K562 (cell line): ENCODE measurements around the gene TAF5L. TPM values are rescaled to one million over a fixed set of nuclear protein-coding genes. Genes with fewer than 3 reads are reported as not detected.

Experiments used
- BCLAF1 ChIP-seq, 2 experiments: fragments of 450-650 bp in 1 of 2; IDR thresholded peaks; 2 replicates each; pipeline ENCODE4 v1.6.1; 2011 to 2017; ENCODE audit warnings: low read depth in 2 of 2, antibody characterized with exemption in 1 of 2, borderline replicate concordance in 1 of 2, low read length in 1 of 2, mild to moderate bottlenecking in 1 of 2, mixed read lengths in 1 of 2; ENCODE audit not compliant: control insufficient read depth in 1 of 2
- CC2D1A ChIP-seq: fragments of 450-650 bp; IDR thresholded peaks from 2 replicates; pipeline ENCODE4 v1.6.1; 2017; ENCODE audit warnings: mild to moderate bottlenecking
- EP400 ChIP-seq: fragments of 450-650 bp; IDR thresholded peaks from 2 replicates; pipeline ENCODE4 v1.6.1; 2017; ENCODE audit warnings: antibody characterized with exemption, mild to moderate bottlenecking, moderate library complexity
- LARP7 ChIP-seq: fragments of 450-650 bp; IDR thresholded peaks from 2 replicates; pipeline ENCODE4 v1.6.1; 2016
- LEF1 ChIP-seq: fragments of 450-650 bp; IDR thresholded peaks from 2 replicates; pipeline ENCODE4 v1.6.1; 2016; ENCODE audit warnings: mild to moderate bottlenecking
- MCM7 ChIP-seq, 2 experiments: fragments of 450-650 bp; IDR thresholded peaks; 2 replicates each; pipeline ENCODE4 v1.6.1; 2016 to 2018
- MGA ChIP-seq: fragments of 450-650 bp; IDR thresholded peaks from 2 replicates; pipeline ENCODE4 v1.6.1; 2016; ENCODE audit warnings: mild to moderate bottlenecking, moderate library complexity
- ZBTB5 ChIP-seq: fragments of 450-650 bp; IDR thresholded peaks from 2 replicates; pipeline ENCODE4 v1.6.1; 2017; ENCODE audit warnings: antibody characterized with exemption
- ZNF316 ChIP-seq: fragments of 450-650 bp; IDR thresholded peaks from 2 replicates; pipeline ENCODE4 v1.6.1; 2016
- ZNF512 ChIP-seq: IDR thresholded peaks from 2 replicates; pipeline ENCODE4 v1.6.1; 2016; ENCODE audit warnings: missing genetic modification characterization, missing compliant biosample characterization
- polyA plus RNA-seq, 8 experiments: library from polyadenylated mRNA; depleted of rRNA in 4 of 8; stranded (reverse) in 5 of 8; unstranded in 3 of 8; fragments of >200 nt; fragmentation: Nextera tagmentation in 2 of 8; fragmentation: Illumina TruSeq in 1 of 8; extraction: Ambion mirVana in 2 of 8; extraction: Trizol in 1 of 8; gene quantifications; 2 replicates each; pipeline versions ENCODE4 v1.2.1 to v1.2.3, GENCODE V29; 2011 to 2014; ENCODE audit warnings: inconsistent platforms in 1 of 8, missing spikeins in 1 of 8
- total RNA-seq, 7 experiments: library from RNA; depleted of rRNA in 6 of 7; stranded (reverse); fragments of >200 nt in 6 of 7; fragmentation: Illumina TruSeq in 2 of 7; extraction: Trizol in 2 of 7; gene quantifications; 2 replicates each; pipeline versions ENCODE4 v1.2.1 to v1.2.3, GENCODE V29; 2011 to 2021; ENCODE audit warnings: low replicate concordance in 1 of 7

TAF5L gene
- total and polyA plus RNA-seq, 9 of the 15 experiments (the other 6 are each of a cell fraction or from before 2014, with no cell fraction given) = 2.2 to 34.2 (median 23.3) TPM

GRCh38 chr1:229559336-229559801 is 66.6 kb downstream of the TAF5L start (continued):
- peak; percentile 51; the same call in 1 of the 2 replicates for TF ChIP-seq MGA
- 0 out of 2 replicates have a peak, but pooled peaks have one; percentile 14 for TF ChIP-seq ZNF316
- TF ChIP-seq BCLAF1 (IDR thresholded peaks at IDR 0.05; ENCODE audit: borderline replicate concordance in 1 of 2, control insufficient read depth in 1 of 2, low read depth in 2 of 2, low read length in 1 of 2) = peak in 1 of 2 experiments; percentile 47; a peak in 1 of 4 replicates
- peak; percentile 19; the same call in 1 of the 2 replicates for TF ChIP-seq LEF1
- peak; percentile 77 for TF ChIP-seq ZBTB5
- peak; percentile 83 for TF ChIP-seq CC2D1A
- TF ChIP-seq ZNF512 (tag) = peak; percentile 74
- TF ChIP-seq LARP7 = peak; percentile 97; the same call in 1 of the 2 replicates
- TF ChIP-seq MCM7 (IDR thresholded peaks at IDR 0.05) = 0 out of 4 replicates have a peak, but pooled peaks of 1 of the 2 experiments have one; percentile 9
- peak; percentile 45; the same call in 1 of the 2 replicates for TF ChIP-seq EP400
